SK-N-SH (cell line): ENCODE measurements around the gene CLIC6. TPM values are rescaled to one million over a fixed set of nuclear protein-coding genes. Genes with fewer than 3 reads are reported as not detected.
"Not testable (repeated sequence)": the region's sequence is repeated elsewhere in the genome, so short reads cannot be mapped to it uniquely, and the experiment has no call there.

Experiments
- CTCF ChIA-PET: fragments of 300-600, 350-600 bp; formaldehyde crosslinking; extraction: SDS; loops from one replicate; lab custom pipeline; 2021; lab: Yijun Ruan, JAX
- POLR2A ChIA-PET: fragments of 350-600 bp; sonication (Branson Sonifier 250); formaldehyde crosslinking; extraction: SDS; loops from one replicate; lab custom pipeline; 2020; ENCODE audit warnings: antibody characterized with exemption, inconsistent platforms; lab: Yijun Ruan, JAX
- DNase-seq: peaks from one replicate; pipeline ENCODE4 v3.0.0; 2012
- H2AFZ ChIP-seq: fragments of 200-600 bp; sonication (generic); 2 replicates; pipeline ENCODE4 v1.8.1; 2016; ENCODE audit warnings: antibody characterized with exemption, mild to moderate bottlenecking, low read depth
- H3F3A ChIP-seq: fragments of 200-600 bp; sonication (generic); replicated peaks from 2 replicates; pipeline ENCODE3; 2016; ENCODE audit warnings: antibody characterized with exemption, mild to moderate bottlenecking; ENCODE audit not compliant: insufficient read depth
- H3K27ac ChIP-seq, 2 experiments: fragments of 200-500 bp in 1 of 2; fragments of 200-600 bp in 1 of 2; sonication (Bioruptor generic) in 1 of 2; sonication (generic), shearing (Covaris generic) in 1 of 2; 2 replicates each; pipeline versions ENCODE4 v1.5.1 to v1.6.1; 2014 to 2016; ENCODE audit warnings: low read depth in 2 of 2, inconsistent platforms in 1 of 2, low read length in 1 of 2, mild to moderate bottlenecking in 1 of 2, mixed read lengths in 1 of 2
- H3K27me3 ChIP-seq: fragments of 200-600 bp; sonication (generic), shearing (Covaris generic); 2 replicates; pipeline ENCODE4 v1.6.1; 2016; ENCODE audit warnings: mixed run types; ENCODE audit not compliant: insufficient read depth
- H3K36me3 ChIP-seq, 2 experiments: fragments of 200-500 bp in 1 of 2; fragments of 200-600 bp in 1 of 2; sonication (Bioruptor generic) in 1 of 2; sonication (generic) in 1 of 2; replicated peaks in 1 of 2; 2 replicates each; pipeline versions ENCODE3 to v1.5.1; 2014 to 2016; ENCODE audit warnings: low read length in 1 of 2, mild to moderate bottlenecking in 1 of 2; ENCODE audit not compliant: insufficient read depth in 2 of 2, control insufficient read depth in 1 of 2
- H3K4me1 ChIP-seq, 2 experiments: fragments of 200-500 bp in 1 of 2; fragments of 200-600 bp in 1 of 2; sonication (Bioruptor generic) in 1 of 2; sonication (generic), shearing (Covaris generic) in 1 of 2; 2 replicates each; pipeline versions ENCODE4 v1.5.1 to v1.6.1; 2014 to 2016; ENCODE audit warnings: low read depth in 1 of 2, low read length in 1 of 2, mixed run types in 1 of 2; ENCODE audit not compliant: insufficient read depth in 2 of 2, control insufficient read depth in 1 of 2
- H3K4me2 ChIP-seq: fragments of 200-600 bp; sonication (generic), shearing (Covaris generic); 2 replicates; pipeline ENCODE4 v1.6.1; 2017; ENCODE audit warnings: mixed run types
- H3K4me3 ChIP-seq, 2 experiments: fragments of 200-500 bp in 1 of 2; fragments of 200-600 bp in 1 of 2; sonication (Bioruptor generic) in 1 of 2; sonication (generic), shearing (Covaris generic) in 1 of 2; 2 replicates each; pipeline versions ENCODE4 v1.5.1 to v1.8.1; 2014 to 2016; ENCODE audit warnings: low read depth in 2 of 2, inconsistent platforms in 1 of 2, low read length in 1 of 2, mild to moderate bottlenecking in 1 of 2, mixed read lengths in 1 of 2, moderate library complexity in 1 of 2
- H3K79me2 ChIP-seq: fragments of 200-600 bp; sonication (generic); 2 replicates; pipeline ENCODE4 v1.8.1; 2017; ENCODE audit warnings: mild to moderate bottlenecking; ENCODE audit not compliant: insufficient read depth
- H3K9ac ChIP-seq: fragments of 200-600 bp; sonication (generic); 2 replicates; pipeline ENCODE4 v1.6.1; 2017; ENCODE audit warnings: mixed run types
- H3K9me2 ChIP-seq: fragments of 200-600 bp; sonication (generic); 2 replicates; pipeline ENCODE4 v1.6.1; 2017; ENCODE audit warnings: mixed run types
- H3K9me3 ChIP-seq: fragments of 200-600 bp; sonication (generic); 2 replicates; pipeline ENCODE4 v1.6.1; 2017; ENCODE audit warnings: mixed run types, mild to moderate bottlenecking, moderate library complexity
- H4K20me1 ChIP-seq: fragments of 200-600 bp; sonication (generic); 2 replicates; pipeline ENCODE4 v1.6.1; 2017; ENCODE audit warnings: mild to moderate bottlenecking, mixed run types; ENCODE audit not compliant: insufficient read depth
- CHD2 ChIP-seq: fragments of 150-350 bp; IDR thresholded peaks from 2 replicates; pipeline ENCODE4 v1.6.1; 2018; ENCODE audit warnings: low read length; ENCODE audit not compliant: partially characterized antibody
- CTCF ChIP-seq: fragments of 200-600 bp; sonication (generic); IDR thresholded peaks from 2 replicates; pipeline ENCODE4 v1.6.1; 2017; ENCODE audit warnings: antibody characterized with exemption, mild to moderate bottlenecking, moderate library complexity
- ELF1 ChIP-seq: IDR thresholded peaks from 2 replicates; pipeline ENCODE4 v1.4.0; 2012
- EP300 ChIP-seq, 2 experiments: IDR thresholded peaks; 2 replicates each; pipeline versions ENCODE4 v1.4.0 to v1.6.1; 2012; ENCODE audit warnings: borderline replicate concordance in 1 of 2, low read depth in 1 of 2, low read length in 1 of 2
- FOXJ3 ChIP-seq: sonication (generic); formaldehyde crosslinking; IDR thresholded peaks from 2 replicates; pipeline ENCODE4 v1.5.1; 2020; ENCODE audit warnings: mild to moderate bottlenecking, missing genetic modification reagents
- FOXM1 ChIP-seq: IDR thresholded peaks from 2 replicates; pipeline ENCODE4 v1.4.0; 2012; ENCODE audit warnings: low read depth, mild to moderate bottlenecking
- GABPA ChIP-seq: IDR thresholded peaks from 2 replicates; pipeline ENCODE4 v1.4.0; 2012; ENCODE audit warnings: low read depth, mild to moderate bottlenecking
- IRF3 ChIP-seq: fragments of 150-350 bp; IDR thresholded peaks from 2 replicates; pipeline ENCODE4 v1.6.1; 2016; ENCODE audit warnings: mild to moderate bottlenecking, low read depth, low read length
- MAX ChIP-seq: IDR thresholded peaks from 2 replicates; pipeline ENCODE4 v1.4.0; 2012; ENCODE audit warnings: low read depth
- MEF2A ChIP-seq: IDR thresholded peaks from 2 replicates; pipeline ENCODE4 v1.4.0; 2012; ENCODE audit warnings: low read depth, borderline replicate concordance
- NRF1 ChIP-seq: IDR thresholded peaks from 2 replicates; pipeline ENCODE4 v1.6.1; 2012; ENCODE audit warnings: low read depth, mild to moderate bottlenecking, low read length
- PBX3 ChIP-seq: IDR thresholded peaks from 2 replicates; pipeline ENCODE4; 2012
- POLR2AphosphoS5 ChIP-seq: IDR thresholded peaks from 2 replicates; pipeline ENCODE4 v1.6.1; 2012; ENCODE audit warnings: low read depth, low read length
- RCOR1 ChIP-seq: fragments of 150-350 bp; IDR thresholded peaks from 2 replicates; pipeline ENCODE4 v1.6.1; 2017; ENCODE audit warnings: antibody characterized with exemption, low read length
- REST ChIP-seq: IDR thresholded peaks from 2 replicates; pipeline ENCODE4 v1.6.1; 2012; ENCODE audit warnings: mild to moderate bottlenecking, low read depth, low read length, moderate library complexity
- RXRA ChIP-seq: IDR thresholded peaks from 2 replicates; pipeline ENCODE4 v1.4.0; 2012; ENCODE audit warnings: low read depth, mild to moderate bottlenecking, borderline replicate concordance
- SMC3 ChIP-seq: IDR thresholded peaks from 2 replicates; pipeline ENCODE4 v1.6.1; 2012; ENCODE audit warnings: low read depth, low read length, improper control_type of control experiment
- USF1 ChIP-seq: IDR thresholded peaks from 2 replicates; pipeline ENCODE4 v1.4.0; 2012; ENCODE audit warnings: low read depth, borderline replicate concordance
- YY1 ChIP-seq: IDR thresholded peaks from 2 replicates; pipeline ENCODE4 v1.4.0; 2012; ENCODE audit warnings: low read depth, mild to moderate bottlenecking
- WGBS: methylation state at CpG from one replicate; pipeline ENCODE4 v1.1.6; 2017; ENCODE audit warnings: low lambda C conversion rate; 5-methylcytosine and 5-hydroxymethylcytosine counted together
- polyA plus RNA-seq, 3 experiments: library from polyadenylated mRNA; depleted of rRNA; stranded (reverse); fragments of >200 nt; gene quantifications; 2 replicates each; pipeline ENCODE4 v1.2.3, GENCODE V29; 2012

The CLIC6 gene
- polyA plus RNA-seq, 1 of the 3 experiments (the other 2 are of a cell fraction): 0.08 TPM

- TF ChIP-seq CTCF (no peak), YY1 (no peak), ELF1 (no peak), CHD2 (no peak), POLR2AphosphoS5 (no peak), EP300 (IDR thresholded peaks at IDR 0.05; ENCODE audit: borderline replicate concordance in 1 of 2, low read depth in 1 of 2, low read length in 1 of 2) (no peak)
Observed at GRCh38 chr21:34715518-34715917, 46.7 kb downstream of the CLIC6 start (continued).

- Histone ChIP-seq H3K4me3 (no peak overlapping the region), H2AFZ (no peak overlapping the region), H3K9me3 (no peaks in the 10 kb centered on the region), H3K27ac (no peak overlapping the region)
- WGBS: 62% methylated on average over 7 of the region's 7 CpGs
- no peak for TF ChIP-seq RXRA
- TF ChIP-seq USF1: no peak
- no peak for TF ChIP-seq NRF1
- no peak for TF ChIP-seq ELF1
- no peak for TF ChIP-seq MAX
- TF ChIP-seq FOXM1: no peak
- TF ChIP-seq GABPA: no peak
- no peak for TF ChIP-seq POLR2AphosphoS5
- no peak for TF ChIP-seq RCOR1
- TF ChIP-seq FOXJ3 (CRISPR knock-in tag): no peak
- no peak for TF ChIP-seq SMC3
- TF ChIP-seq PBX3: no peak
- TF ChIP-seq REST: no peak
- TF ChIP-seq MEF2A: no peak
- no peak for TF ChIP-seq IRF3
- TF ChIP-seq, all 33 proteins: peak for 0
- ChIA-PET CTCF (no interaction called here), POLR2A (no interaction called here)
- Histone ChIP-seq H3K27me3 (peaks cover 14% of the 10 kb centered on the region; the same call in 1 of the 2 replicates), H3F3A (no peaks in the 10 kb centered on the region), H3K4me2 (no peak overlapping the region), H4K20me1 (no peaks in the 10 kb centered on the region), H3K9me2 (no peaks in the 10 kb centered on the region), H3K36me3 (no peaks in the 10 kb centered on the region), H3K9ac (no peak overlapping the region), H3K4me1 (no peaks in the 10 kb centered on the region; a peak in 1 of 4 replicates), H3K79me2 (no peaks in the 10 kb centered on the region)
- no peak for DNase-seq
Observed at GRCh38 chr21:34715985-34716596, 47.3 kb downstream of the CLIC6 start.

GRCh38 chr21:34718529-34718928, 49.7 kb downstream of the CLIC6 start:
- H3K9me3 ChIP-seq, H3K4me3 ChIP-seq, H3K4me1 ChIP-seq, H3K9me2 ChIP-seq, H3K79me2 ChIP-seq, H3F3A ChIP-seq, DNase-seq, H4K20me1 ChIP-seq, H3K4me2 ChIP-seq, H3K27ac ChIP-seq, POLR2A ChIA-PET, H2AFZ ChIP-seq, H3K36me3 ChIP-seq, H3K9ac ChIP-seq: not testable (repeated sequence)
- 61% methylated on average over 3 of the region's 3 CpGs for WGBS
- CTCF ChIA-PET: interaction anchor here (0.7 to 1.1 kb wide), 4 partner anchors 8 to 30 kb away, joined by 3 to 5 read pairs (median 3); no protein-coding TSS in a partner anchor
- peaks cover 14% of the 10 kb centered on the region; the same call in 1 of the 2 replicates for H3K27me3 ChIP-seq
